Fibroblast of peridontal ligament (primary cell): Measurements from ENCODE around the gene SLC22A12.
"Not testable (repeated sequence)": the region's sequence is repeated elsewhere in the genome, so short reads cannot be mapped to it uniquely, and the experiment has no call there.

Experiments used
- DNase-seq: peaks from one replicate; pipeline ENCODE4 v3.0.0-alpha.2; 2010; ENCODE audit errors: extremely low read depth

Gene SLC22A12

GRCh38 chr11:64585150-64585549 lies 5.9 kb upstream of the SLC22A12 start:
- no peak for DNase-seq

GRCh38 chr11:64586366-64586765 lies 4.7 kb upstream of the SLC22A12 start:
- DNase-seq, result no peak

GRCh38 chr11:64588701-64589100 lies 2.3 kb upstream of the SLC22A12 start:
- no peak for DNase-seq

GRCh38 chr11:64591257-64592233 lies 525 bp downstream of the SLC22A12 start:
- no peak for DNase-seq

- no peak for DNase-seq
Measured at GRCh38 chr11:64592234-64592615, 1.2 kb downstream of the SLC22A12 start.

GRCh38 chr11:64592656-64593055 lies 1.6 kb downstream of the SLC22A12 start:
- DNase-seq, result no peak

- no peak for DNase-seq
Measured at GRCh38 chr11:64593156-64594105, 2.4 kb downstream of the SLC22A12 start.

GRCh38 chr11:64594159-64594939 lies 3.3 kb downstream of the SLC22A12 start:
- no peak for DNase-seq

GRCh38 chr11:64595922-64596321 lies 4.9 kb downstream of the SLC22A12 start:
- DNase-seq, result not testable (repeated sequence)

GRCh38 chr11:64597671-64598101 lies 6.7 kb downstream of the SLC22A12 start:
- DNase-seq, result no peak

- no peak for DNase-seq
Measured at GRCh38 chr11:64598106-64598796, 7.2 kb downstream of the SLC22A12 start.

GRCh38 chr11:64598797-64599697 lies 8.0 kb downstream of the SLC22A12 start:
- DNase-seq, result no peak

- no peak for DNase-seq
Measured at GRCh38 chr11:64599698-64600211, 8.7 kb downstream of the SLC22A12 start.

GRCh38 chr11:64600281-64600992 lies 9.4 kb downstream of the SLC22A12 start:
- no peak for DNase-seq

GRCh38 chr11:64601605-64602465 lies 10.8 kb downstream of the SLC22A12 start:
- DNase-seq, result no peak

GRCh38 chr11:64602466-64603070 lies 11.5 kb downstream of the SLC22A12 start:
- DNase-seq, result no peak

- no peak for DNase-seq
Measured at GRCh38 chr11:64603411-64604110, 12.5 kb downstream of the SLC22A12 start.
